ENCODE results near the gene CSMD2.

The CSMD2 gene

GRCh38 chr1:33469691-33470090 lies 695.3 kb downstream of the CSMD2 start:
- Histone ChIP-seq H2AFZ (ENCODE audit: low read depth, low read length, severe bottlenecking) (no peak overlapping the region), H3K27me3 (ENCODE audit: low read length) (no peaks in the 10 kb centered on the region), H3K9ac (ENCODE audit: low read length) (no peak overlapping the region), H3K4me3 (ENCODE audit: insufficient read depth, low read length, poor library complexity, severe bottlenecking) (no peak overlapping the region), H3K4me2 (ENCODE audit: low read depth, low read length, poor library complexity, severe bottlenecking) (no peak overlapping the region), H3F3A (ENCODE audit: insufficient read depth) (no peaks in the 10 kb centered on the region), H3K9me3 (ENCODE audit: insufficient read depth, low read length) (no peaks in the 10 kb centered on the region), H3K36me3 (ENCODE audit: low read length) (no peaks in the 10 kb centered on the region), H4K20me1 (ENCODE audit: low read depth, low read length) (no peaks in the 10 kb centered on the region), H3K9me2 (replicated peaks; ENCODE audit: insufficient read depth, low read length) (no peaks in the 10 kb centered on the region), H3K79me2 (ENCODE audit: insufficient read depth, low read length) (no peaks in the 10 kb centered on the region; the same call in 1 of the 2 replicates), H3K27ac (ENCODE audit: low read depth, low read length) (no peak overlapping the region)
- TF ChIP-seq EZH2phosphoT487 (conservative IDR thresholded peaks at IDR 0.05; ENCODE audit: low read length), result no peak
- no peak for TF ChIP-seq CTCF (IDR thresholded peaks at IDR 0.05; ENCODE audit: insufficient read depth, low read length, poor library complexity, severe bottlenecking)

GRCh38 chr1:33468967-33469366 lies 696.1 kb downstream of the CSMD2 start:
- H3K4me2 ChIP-seq (ENCODE audit: low read depth, low read length, poor library complexity, severe bottlenecking), result no peak overlapping the region
- no peaks in the 10 kb centered on the region for H3K27me3 ChIP-seq (ENCODE audit: low read length)
- TF ChIP-seq EZH2phosphoT487 (conservative IDR thresholded peaks at IDR 0.05; ENCODE audit: low read length) (no peak), CTCF (IDR thresholded peaks at IDR 0.05; ENCODE audit: insufficient read depth, low read length, poor library complexity, severe bottlenecking) (no peak)

GRCh38 chr1:33468531-33468930 lies 696.5 kb downstream of the CSMD2 start:
- no peak overlapping the region for H3K9ac ChIP-seq (ENCODE audit: low read length)

More at GRCh38 chr1:33468967-33469366, 696.1 kb downstream of the CSMD2 start:
- Histone ChIP-seq H3K9ac (ENCODE audit: low read length) (no peak overlapping the region), H3K36me3 (ENCODE audit: low read length) (no peaks in the 10 kb centered on the region), H4K20me1 (ENCODE audit: low read depth, low read length) (no peaks in the 10 kb centered on the region), H2AFZ (ENCODE audit: low read depth, low read length, severe bottlenecking) (no peak overlapping the region), H3K9me3 (ENCODE audit: insufficient read depth, low read length) (no peaks in the 10 kb centered on the region), H3K9me2 (replicated peaks; ENCODE audit: insufficient read depth, low read length) (no peaks in the 10 kb centered on the region), H3K79me2 (ENCODE audit: insufficient read depth, low read length) (no peaks in the 10 kb centered on the region; the same call in 1 of the 2 replicates), H3F3A (ENCODE audit: insufficient read depth) (no peaks in the 10 kb centered on the region), H3K4me3 (ENCODE audit: insufficient read depth, low read length, poor library complexity, severe bottlenecking) (no peak overlapping the region), H3K27ac (ENCODE audit: low read depth, low read length) (no peak overlapping the region)

More at GRCh38 chr1:33468531-33468930, 696.5 kb downstream of the CSMD2 start:
- H3K9me3 ChIP-seq (ENCODE audit: insufficient read depth, low read length), result no peaks in the 10 kb centered on the region
- no peaks in the 10 kb centered on the region for H3F3A ChIP-seq (ENCODE audit: insufficient read depth)
- H3K4me2 ChIP-seq (ENCODE audit: low read depth, low read length, poor library complexity, severe bottlenecking), result no peak overlapping the region
- H3K79me2 ChIP-seq (ENCODE audit: insufficient read depth, low read length), result no peaks in the 10 kb centered on the region; the same call in 1 of the 2 replicates
- H3K36me3 ChIP-seq (ENCODE audit: low read length), result no peaks in the 10 kb centered on the region
- TF ChIP-seq EZH2phosphoT487 (conservative IDR thresholded peaks at IDR 0.05; ENCODE audit: low read length) (no peak), CTCF (IDR thresholded peaks at IDR 0.05; ENCODE audit: insufficient read depth, low read length, poor library complexity, severe bottlenecking) (no peak)
- no peak overlapping the region for H2AFZ ChIP-seq (ENCODE audit: low read depth, low read length, severe bottlenecking)
- H3K4me3 ChIP-seq (ENCODE audit: insufficient read depth, low read length, poor library complexity, severe bottlenecking), result no peak overlapping the region
- no peaks in the 10 kb centered on the region for H4K20me1 ChIP-seq (ENCODE audit: low read depth, low read length)
- no peak overlapping the region for H3K27ac ChIP-seq (ENCODE audit: low read depth, low read length)
- H3K27me3 ChIP-seq (ENCODE audit: low read length), result no peaks in the 10 kb centered on the region
- no peaks in the 10 kb centered on the region for H3K9me2 ChIP-seq (replicated peaks; ENCODE audit: insufficient read depth, low read length)
